22Rv1 (cell line): Measurements from ENCODE around the gene BBS1.

Experiments used
- H3K27ac ChIP-seq: fragments of 450-650 bp; 2 replicates; pipeline ENCODE4 v1.5.1; 2017
- CTCF ChIP-seq: fragments of 450-650 bp; IDR thresholded peaks from 2 replicates; pipeline ENCODE4 v1.5.1; 2017; ENCODE audit warnings: mild to moderate bottlenecking
- ZFX ChIP-seq: fragments of 450-650 bp; IDR thresholded peaks from 2 replicates; pipeline ENCODE4 v1.6.1; 2017; ENCODE audit warnings: antibody characterized with exemption, borderline replicate concordance

BBS1 gene

GRCh38 chr11:66473167-66473566 is 37.3 kb upstream of the BBS1 start:
- TF ChIP-seq ZFX (no peak), CTCF (no peak)
- no peak overlapping the region for H3K27ac ChIP-seq

GRCh38 chr11:66473608-66474515 is 36.6 kb upstream of the BBS1 start:
- H3K27ac ChIP-seq: no peak overlapping the region
- TF ChIP-seq ZFX (no peak), CTCF (no peak)

- TF ChIP-seq ZFX (no peak), CTCF (no peak)
- H3K27ac ChIP-seq: no peak overlapping the region
Observed at GRCh38 chr11:66475349-66476172, 34.9 kb upstream of the BBS1 start.

- TF ChIP-seq ZFX (no peak), CTCF (no peak)
- H3K27ac ChIP-seq: peak overlapping the region; percentile 29; the same call in 1 of the 2 replicates
Observed at GRCh38 chr11:66476173-66476840, 34.1 kb upstream of the BBS1 start.

- peak overlapping the region; percentile 29; the same call in 1 of the 2 replicates for H3K27ac ChIP-seq
- TF ChIP-seq CTCF (no peak), ZFX (no peak)
Observed at GRCh38 chr11:66476841-66477251, 33.6 kb upstream of the BBS1 start.

- TF ChIP-seq CTCF: no peak
- no peak for TF ChIP-seq ZFX
Observed at GRCh38 chr11:66477263-66478201, 32.9 kb upstream of the BBS1 start.

More at GRCh38 chr11:66477263-66478201, 32.9 kb upstream of the BBS1 start:
- peak overlapping the region; percentile 29; the same call in 1 of the 2 replicates for H3K27ac ChIP-seq
